ENCODE data around the gene PLAGL2. TPM values are rescaled to one million over a fixed set of nuclear protein-coding genes. Genes with fewer than 3 reads are reported as not detected.
"Not testable (repeated sequence)": the region's sequence is repeated elsewhere in the genome, so short reads cannot be mapped to it uniquely, and the experiment has no call there.

The PLAGL2 gene
- total RNA-seq, 4 donors from 2014 or later: 4.2 to 7.2 (median 6.3) TPM

GRCh38 chr20:32201296-32201976 is 6.1 kb downstream of the PLAGL2 start:
- WGBS, 2 donors: 85 to 95% methylated on average over 4 of the region's 4 CpGs
- DNase-seq (ENCODE audit: low spot score in 2 of 2): no peak
- H3K4me3 ChIP-seq: no peak overlapping the region
- no peak for TF ChIP-seq CTCF (IDR thresholded peaks at IDR 0.05)
- H3K36me3 ChIP-seq: peaks cover 3 to 55% (median 33%) of the 10 kb centered on the region in 3 donors
- H3K4me1 ChIP-seq: peaks cover 0 to 42% (median 29%) of the 10 kb centered on the region in 4 donors
- no peak overlapping the region for H3K27ac ChIP-seq
- no peaks in the 10 kb centered on the region for H3K9me3 ChIP-seq
- H3K27me3 ChIP-seq: no peaks in the 10 kb centered on the region

- Histone ChIP-seq H3K4me1 (peaks cover 0 to 18% (median 8%) of the 10 kb centered on the region in 4 donors), H3K36me3 (peaks cover 3 to 77% (median 45%) of the 10 kb centered on the region in 3 donors), H3K27ac (no peak overlapping the region), H3K4me3 (no peak overlapping the region), H3K27me3 (no peaks in the 10 kb centered on the region), H3K9me3 (no peaks in the 10 kb centered on the region)
- DNase-seq (ENCODE audit: low spot score in 2 of 2): no peak
- TF ChIP-seq CTCF (IDR thresholded peaks at IDR 0.05) (no peak), EP300 (IDR thresholded peaks at IDR 0.05) (no peak), POLR2A (IDR thresholded peaks at IDR 0.05) (no peak)
- 80 to 84% methylated on average over 4 of the region's 4 CpGs for WGBS, 2 donors
Measured at GRCh38 chr20:32199006-32199405, 8.5 kb downstream of the PLAGL2 start.

DNA sequence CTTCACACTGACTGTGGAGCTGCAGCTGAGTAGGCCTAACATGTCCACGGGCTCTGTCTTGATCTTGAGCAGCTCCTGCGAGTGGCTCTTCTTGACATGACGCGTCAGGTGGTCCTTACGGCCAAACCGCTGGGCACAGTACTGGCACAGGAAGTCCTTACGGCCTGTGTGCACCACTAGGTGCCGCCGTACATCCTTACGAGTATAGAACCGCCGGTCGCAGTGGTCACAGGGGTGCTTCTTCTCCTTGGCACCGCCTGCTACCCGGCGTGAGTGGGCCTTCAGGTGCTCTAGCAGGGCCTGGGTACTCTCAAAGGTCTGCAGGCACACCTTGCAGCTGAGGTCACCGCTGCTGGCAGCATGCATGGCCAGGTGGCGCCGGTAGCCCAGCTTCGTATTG is 10.4 kb downstream of the PLAGL2 start:
- 89 to 97% methylated on average over 16 to 20 of the region's 20 CpGs for WGBS, 2 donors
- H3K27ac ChIP-seq; H3K4me1 ChIP-seq; DNase-seq (ENCODE audit: low spot score in 2 of 2); H3K4me3 ChIP-seq; H3K27me3 ChIP-seq; H3K9me3 ChIP-seq: not testable (repeated sequence)
- peaks cover 3 to 76% (median 45%) of the 10 kb centered on the region in 3 donors for H3K36me3 ChIP-seq

GRCh38 chr20:32196613-32197012 is 10.9 kb downstream of the PLAGL2 start:
- Histone ChIP-seq H3K36me3 (peaks cover 3 to 71% (median 45%) of the 10 kb centered on the region in 3 donors), H3K4me1 (peaks cover 0 to 14% (median 0%) of the 10 kb centered on the region in 4 donors)
- H3K4me3 ChIP-seq; H3K27ac ChIP-seq; H3K27me3 ChIP-seq; H3K9me3 ChIP-seq; DNase-seq (ENCODE audit: low spot score in 2 of 2): not testable (repeated sequence)
- 95 to 98% methylated on average over 11 of the region's 11 CpGs for WGBS, 2 donors

GRCh38 chr20:32195581-32195980 is 12.0 kb downstream of the PLAGL2 start:
- Histone ChIP-seq H3K27ac (no peak overlapping the region), H3K4me1 (peaks cover 0 to 18% (median 0%) of the 10 kb centered on the region in 4 donors), H3K4me3 (no peak overlapping the region), H3K36me3 (peaks cover 0 to 60% (median 38%) of the 10 kb centered on the region in 3 donors), H3K27me3 (no peaks in the 10 kb centered on the region), H3K9me3 (no peaks in the 10 kb centered on the region)
- no peak for DNase-seq (ENCODE audit: low spot score in 2 of 2)
- TF ChIP-seq POLR2A (IDR thresholded peaks at IDR 0.05) (no peak), EP300 (IDR thresholded peaks at IDR 0.05) (no peak), CTCF (IDR thresholded peaks at IDR 0.05) (no peak)
- 80 to 81% methylated on average over 7 of the region's 7 CpGs for WGBS, 2 donors

- no peaks in the 10 kb centered on the region for H3K27me3 ChIP-seq
- WGBS, 2 donors: 78 to 79% methylated on average over 6 of the region's 6 CpGs
- no peak for DNase-seq (ENCODE audit: low spot score in 2 of 2)
Measured at GRCh38 chr20:32193996-32194395, 13.5 kb downstream of the PLAGL2 start.

DNA sequence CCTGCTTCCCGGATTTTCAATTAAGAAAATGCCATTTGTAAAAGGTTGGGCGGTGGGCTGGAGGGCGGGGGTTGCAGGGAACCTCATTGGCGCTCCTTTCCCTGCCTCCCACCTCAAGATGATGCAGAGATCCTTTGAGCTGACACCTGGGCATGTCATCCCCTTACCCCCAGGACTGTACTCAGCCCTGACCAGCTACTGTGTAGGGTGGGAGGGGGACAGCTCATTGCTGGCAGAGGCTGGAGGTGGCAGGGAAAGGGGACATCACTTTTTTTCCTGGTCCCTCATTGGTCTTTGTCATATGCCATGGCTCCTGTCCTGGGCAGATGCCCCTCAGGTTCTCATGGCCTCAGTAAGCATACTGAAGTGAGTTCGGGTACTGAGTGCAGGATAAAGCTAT is 14.2 kb downstream of the PLAGL2 start:
- peaks cover 0 to 40% (median 23%) of the 10 kb centered on the region in 3 donors for H3K36me3 ChIP-seq
- not testable (repeated sequence) for H3K27ac ChIP-seq; H3K4me3 ChIP-seq; DNase-seq (ENCODE audit: low spot score in 2 of 2); H3K9me3 ChIP-seq; H3K27me3 ChIP-seq
- H3K4me1 ChIP-seq: peaks cover 0 to 36% (median 13%) of the 10 kb centered on the region in 4 donors
- 89 to 90% methylated on average over 5 of the region's 5 CpGs for WGBS, 2 donors

More at GRCh38 chr20:32193996-32194395, 13.5 kb downstream of the PLAGL2 start:
- Histone ChIP-seq H3K4me3 (no peak overlapping the region), H3K9me3 (no peaks in the 10 kb centered on the region), H3K4me1 (peaks cover 0 to 30% (median 8%) of the 10 kb centered on the region in 4 donors), H3K27ac (no peak overlapping the region), H3K36me3 (peaks cover 0 to 45% (median 25%) of the 10 kb centered on the region in 3 donors)
- TF ChIP-seq CTCF (IDR thresholded peaks at IDR 0.05): no peak
- no peak for TF ChIP-seq EP300 (IDR thresholded peaks at IDR 0.05)
- no peak for TF ChIP-seq POLR2A (IDR thresholded peaks at IDR 0.05)

Data from tibial nerve (tissue), 4 donors.